NOMO-1 (cell line): ENCODE data around the gene ADM.

Experiments
- DNase-seq, 2 experiments: peaks; one replicate each; lab custom pipeline; 2025; ENCODE audit not compliant: unreplicated experiment in 2 of 2; lab: John Stamatoyannopoulos, UW

Gene ADM

GRCh38 chr11:10308201-10308954 lies 3.5 kb downstream of the ADM start:
- DNase-seq: no peak

- no peak for DNase-seq
Observed at GRCh38 chr11:10309163-10310093, 4.6 kb downstream of the ADM start.

GRCh38 chr11:10310301-10310841 lies 5.5 kb downstream of the ADM start:
- DNase-seq: no peak

GRCh38 chr11:10311802-10312201 lies 6.9 kb downstream of the ADM start:
- no peak for DNase-seq

- DNase-seq: peak; percentile 74 to 82
Observed at GRCh38 chr11:10314199-10315072, 9.6 kb downstream of the ADM start.

- no peak for DNase-seq
Observed at GRCh38 chr11:10315083-10315482, 10.2 kb downstream of the ADM start.

- DNase-seq: no peak
Observed at GRCh38 chr11:10317151-10317755, 12.4 kb downstream of the ADM start.

GRCh38 chr11:10317776-10318526 lies 13.1 kb downstream of the ADM start:
- DNase-seq: no peak

GRCh38 chr11:10318527-10318802 lies 13.6 kb downstream of the ADM start:
- no peak for DNase-seq

GRCh38 chr11:10319702-10320558 lies 15.1 kb downstream of the ADM start:
- DNase-seq: no peak

GRCh38 chr11:10320736-10321465 lies 16.0 kb downstream of the ADM start:
- no peak for DNase-seq

- no peak for DNase-seq
Observed at GRCh38 chr11:10322401-10322800, 17.5 kb downstream of the ADM start.

- peak; percentile 41 to 69 for DNase-seq
Observed at GRCh38 chr11:10322830-10323792, 18.2 kb downstream of the ADM start.

- DNase-seq: no peak
Observed at GRCh38 chr11:10323793-10324170, 18.9 kb downstream of the ADM start.

- DNase-seq: no peak
Observed at GRCh38 chr11:10324474-10324873, 19.6 kb downstream of the ADM start.

- no peak for DNase-seq
Observed at GRCh38 chr11:10325277-10326011, 20.6 kb downstream of the ADM start.
